CD4-positive, alpha-beta T cell treated with Interleukin-2 at 100 ng/mL for 4 hours (primary cell): ENCODE results near the gene ASIC2.

Experiments
- DNase-seq: peaks from one replicate; pipeline ENCODE4 v3.0.0-alpha.2; 2020; ENCODE audit warnings: low spot score

The ASIC2 gene

DNA sequence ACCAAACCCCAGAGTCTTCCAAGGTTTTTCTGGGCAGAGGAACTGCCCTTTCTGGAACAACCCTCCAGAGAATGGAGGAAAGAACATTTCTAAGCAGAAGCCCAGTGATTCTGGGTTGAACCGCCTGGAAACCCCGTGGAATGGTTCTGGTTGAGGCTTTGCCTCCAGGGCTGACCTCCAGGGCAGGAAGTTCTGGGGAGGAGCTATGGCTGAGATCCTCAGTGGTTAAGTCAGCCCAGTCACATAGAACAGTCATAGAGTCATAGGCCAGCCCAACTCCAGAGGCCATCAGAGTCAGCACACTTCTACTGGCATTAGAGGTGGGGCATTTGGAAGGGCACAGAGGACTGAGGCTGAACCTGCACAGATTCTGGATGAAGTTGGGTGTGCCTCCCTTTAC, 235.5 kb downstream of the ASIC2 start:
- no peak for DNase-seq

DNA sequence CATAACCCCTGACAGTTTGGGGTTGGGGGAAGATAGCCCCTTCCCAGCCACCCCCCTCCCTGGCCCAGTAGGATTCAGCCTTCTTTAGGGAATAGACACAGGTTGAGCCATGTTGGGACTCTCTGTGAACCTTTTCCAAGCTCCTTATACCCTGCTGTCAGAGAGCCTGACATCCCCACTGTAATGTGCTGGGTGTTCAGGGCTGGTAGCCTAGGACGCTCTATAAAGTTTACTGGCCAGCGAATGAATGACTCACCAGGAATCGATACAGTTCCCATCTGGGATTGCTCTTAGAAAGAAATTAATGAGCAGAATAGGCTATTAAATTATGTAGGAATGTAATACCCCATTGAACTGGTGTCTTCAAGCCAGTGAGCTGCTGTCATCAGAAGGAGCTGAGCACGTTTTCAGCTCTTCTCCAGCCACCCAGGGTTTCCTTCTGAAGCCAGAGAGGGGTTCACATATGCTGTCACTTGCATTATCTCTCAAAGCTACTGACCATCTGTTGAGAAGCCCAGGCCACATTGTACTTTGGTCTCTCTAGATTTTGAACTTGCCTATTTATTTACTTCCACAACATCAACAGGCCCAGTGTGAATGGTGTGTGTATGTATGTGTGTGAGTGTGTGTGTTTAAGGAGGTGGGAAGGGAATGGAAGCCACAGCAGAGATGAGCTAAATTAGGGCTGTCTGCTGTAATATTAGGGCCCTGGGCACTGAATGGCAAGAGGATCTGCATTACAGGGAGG, 236.5 kb downstream of the ASIC2 start:
- no peak for DNase-seq

DNA sequence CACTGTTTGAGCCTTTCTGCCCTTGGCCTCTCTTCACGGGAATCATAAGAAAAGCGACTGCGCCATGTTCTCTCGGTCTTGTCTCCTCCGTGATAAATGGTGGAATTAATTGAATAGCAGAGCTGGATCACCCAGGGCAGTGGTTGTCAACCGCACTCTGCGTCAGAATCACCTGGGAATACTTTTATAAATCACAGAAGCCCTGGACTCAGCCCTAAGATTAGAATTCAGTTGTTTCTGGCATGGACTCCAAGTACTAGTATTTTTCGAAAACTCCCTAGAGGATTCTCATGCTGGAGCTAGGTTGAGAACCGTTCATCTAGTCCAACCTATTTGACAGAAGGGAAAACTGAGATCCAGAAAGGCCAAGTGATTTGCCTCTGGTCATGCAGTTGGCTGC, 237.3 kb downstream of the ASIC2 start:
- DNase-seq: no peak

- no peak for DNase-seq
Measured at GRCh38 chr17:33055171-33055611, 237.9 kb downstream of the ASIC2 start.

- DNase-seq: no peak
Measured at GRCh38 chr17:33054412-33054811, 238.7 kb downstream of the ASIC2 start.

DNA sequence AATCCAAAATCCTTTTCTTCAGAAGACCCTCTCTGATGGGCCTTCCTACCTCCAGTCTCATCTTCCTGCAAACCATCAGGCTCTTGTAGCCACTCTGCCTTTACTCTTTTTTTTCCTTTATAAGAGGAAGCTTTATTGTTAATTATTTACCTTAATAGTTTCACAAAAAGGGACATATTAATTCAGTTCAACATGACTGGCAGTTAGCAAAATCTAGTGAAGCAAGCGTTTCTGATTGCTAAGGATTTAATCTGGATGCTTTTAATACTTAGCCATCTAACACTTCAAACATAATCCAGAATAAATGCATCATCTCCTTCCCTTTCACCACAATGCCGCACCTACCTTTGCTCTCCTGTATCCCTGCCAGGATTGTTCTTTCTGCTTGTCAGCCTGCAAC, 239.4 kb downstream of the ASIC2 start:
- DNase-seq: no peak

GRCh38 chr17:33052856-33053255, 240.2 kb downstream of the ASIC2 start:
- DNase-seq: no peak

DNA sequence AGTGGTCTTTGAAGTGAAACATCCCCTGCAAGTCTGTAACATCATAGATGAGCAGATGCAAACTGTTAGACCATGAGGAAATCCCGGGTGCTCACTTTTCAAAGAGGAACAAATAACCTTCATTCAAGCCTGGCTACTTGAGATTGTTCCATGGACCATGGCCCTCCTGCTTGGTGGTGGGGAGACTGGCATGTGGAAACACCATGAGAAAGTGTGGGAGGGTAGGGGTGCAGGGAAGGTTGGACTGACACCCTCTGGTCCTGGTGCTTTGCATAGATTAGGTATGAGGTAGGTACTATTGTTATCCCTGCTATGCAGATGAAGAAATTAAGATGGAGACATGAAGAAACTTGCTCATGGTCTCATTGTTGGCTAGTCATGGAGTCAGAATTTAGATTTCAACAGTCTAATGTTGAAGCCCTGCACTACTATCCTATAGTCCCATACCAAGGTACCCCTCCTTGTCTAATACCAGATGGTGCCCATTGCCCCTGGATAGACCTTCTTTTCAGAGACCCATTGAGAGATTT, 242.4 kb downstream of the ASIC2 start:
- DNase-seq: no peak

- peak; percentile 34 for DNase-seq
Measured at GRCh38 chr17:33049781-33050414, 243.2 kb downstream of the ASIC2 start.

DNA sequence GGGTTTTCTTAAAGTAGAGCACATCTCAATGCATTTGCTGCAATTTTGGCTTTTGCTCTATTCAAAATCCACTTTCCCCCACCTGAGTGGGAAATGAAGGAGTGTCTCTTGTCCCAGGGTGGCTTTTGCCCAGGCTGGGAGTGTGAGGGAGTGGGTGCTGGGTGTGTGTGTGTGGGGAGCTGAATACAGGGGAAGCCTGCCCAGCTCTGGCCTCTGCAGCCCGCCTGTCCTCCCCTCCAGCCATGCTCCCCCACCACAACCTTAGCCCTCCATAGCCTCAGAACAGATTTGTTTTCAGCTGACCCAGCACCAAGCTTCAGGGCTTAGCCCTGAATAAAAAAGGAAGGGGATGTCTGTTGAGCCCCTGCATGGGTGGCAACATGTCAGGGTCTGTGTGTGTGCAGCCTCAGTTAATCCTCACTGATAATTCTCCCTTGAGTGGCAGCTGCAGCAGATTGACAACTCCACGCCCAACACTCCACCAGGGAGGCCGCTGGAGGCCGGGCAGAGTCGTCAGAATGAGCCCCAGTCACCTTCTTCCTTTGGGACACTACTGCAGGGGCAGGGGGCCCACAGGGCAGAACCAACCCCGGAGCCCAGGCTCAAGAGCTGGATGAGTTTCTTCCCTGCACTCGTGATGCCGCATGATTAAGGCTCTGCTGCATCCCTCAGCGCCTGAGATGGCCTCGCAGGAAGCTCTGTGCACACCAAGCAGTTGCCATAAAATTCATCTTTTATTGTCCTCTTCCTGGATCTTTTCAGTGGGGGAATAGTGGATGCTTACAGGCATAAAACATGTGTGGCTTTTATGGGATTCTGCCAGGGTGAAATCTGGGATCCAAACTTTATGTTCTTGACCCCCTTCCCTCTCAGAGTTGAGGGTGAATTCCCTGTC, 246.5 kb downstream of the ASIC2 start:
- DNase-seq: no peak

DNA sequence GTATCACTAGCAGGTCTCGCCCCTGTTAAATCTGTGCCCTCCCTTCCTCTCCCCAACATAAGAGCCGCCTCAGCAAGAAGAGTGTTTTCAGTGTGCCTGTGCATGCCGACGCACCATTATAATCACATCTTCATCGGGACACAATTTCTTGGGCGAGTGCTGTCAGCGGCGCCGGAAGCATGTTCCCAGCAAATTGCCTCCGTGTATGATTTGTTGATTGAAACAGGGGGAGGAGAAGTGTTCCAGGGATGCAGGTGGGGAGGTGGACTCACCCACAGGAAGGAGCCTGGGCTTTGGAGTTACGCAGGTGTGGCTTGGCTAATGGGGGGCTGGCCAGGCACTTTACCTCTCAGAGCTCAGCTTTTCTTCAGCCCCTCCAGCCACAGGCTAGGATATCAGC, 247.9 kb downstream of the ASIC2 start:
- DNase-seq: no peak

DNA sequence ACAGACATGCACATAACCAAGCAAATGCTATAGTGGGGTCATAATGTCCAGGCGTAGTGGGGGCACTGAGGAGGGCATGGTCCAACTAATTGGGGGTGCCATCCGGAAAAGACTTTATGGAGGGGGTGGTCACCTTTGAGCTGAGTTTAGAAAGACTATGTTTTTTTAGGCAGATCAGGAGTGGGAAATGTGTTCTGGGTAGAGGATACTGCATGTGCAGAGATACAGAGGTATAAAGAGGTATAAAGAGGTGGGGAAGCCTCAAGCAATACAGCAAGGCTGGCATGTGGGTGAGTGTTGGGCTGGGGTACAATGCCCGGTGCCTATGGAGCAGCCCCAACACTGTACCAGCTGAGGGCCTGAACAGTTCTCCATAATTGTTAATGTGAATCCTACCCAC, 248.3 kb downstream of the ASIC2 start:
- no peak for DNase-seq

DNA sequence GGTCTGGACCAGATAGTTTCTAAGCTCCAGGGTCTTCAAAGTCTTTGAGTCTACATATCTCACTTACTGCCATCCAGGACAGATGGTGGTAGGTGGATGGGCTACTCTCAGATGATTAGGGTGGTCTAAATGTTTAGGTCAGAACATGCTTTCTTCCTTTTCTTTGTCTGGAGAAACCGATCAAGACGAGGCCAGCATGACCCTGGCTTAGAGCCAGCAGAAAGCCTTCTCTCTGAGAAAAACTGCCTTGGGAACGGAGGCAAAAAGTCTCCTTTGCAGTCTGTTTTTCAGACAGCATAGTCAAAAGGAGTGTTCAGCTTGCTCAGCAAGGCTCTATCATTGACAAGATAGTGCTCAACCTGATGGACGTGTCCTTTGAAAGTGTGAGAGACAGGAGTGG, 252.6 kb downstream of the ASIC2 start:
- no peak for DNase-seq

DNA sequence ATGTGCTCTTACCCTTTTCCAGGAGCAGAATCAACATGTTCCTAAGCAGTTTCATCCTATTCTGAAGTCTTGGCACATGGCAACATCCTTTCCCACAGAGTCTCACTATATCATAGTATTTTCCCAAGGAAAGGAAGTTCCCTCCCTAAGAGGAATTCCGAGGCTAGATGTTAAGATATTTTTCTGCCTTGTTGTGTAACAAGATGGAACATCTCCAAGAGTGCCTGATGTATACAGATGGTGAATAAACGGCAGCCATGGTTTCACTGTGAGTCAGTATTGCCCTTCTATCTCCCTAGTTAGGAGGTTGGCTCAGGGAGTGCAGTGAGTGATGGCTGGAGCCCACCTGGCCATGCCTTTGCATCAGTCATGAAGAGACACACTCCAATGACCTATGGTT, 253.2 kb downstream of the ASIC2 start:
- no peak for DNase-seq

- no peak for DNase-seq
Measured at GRCh38 chr17:33038740-33039139, 254.4 kb downstream of the ASIC2 start.

DNA sequence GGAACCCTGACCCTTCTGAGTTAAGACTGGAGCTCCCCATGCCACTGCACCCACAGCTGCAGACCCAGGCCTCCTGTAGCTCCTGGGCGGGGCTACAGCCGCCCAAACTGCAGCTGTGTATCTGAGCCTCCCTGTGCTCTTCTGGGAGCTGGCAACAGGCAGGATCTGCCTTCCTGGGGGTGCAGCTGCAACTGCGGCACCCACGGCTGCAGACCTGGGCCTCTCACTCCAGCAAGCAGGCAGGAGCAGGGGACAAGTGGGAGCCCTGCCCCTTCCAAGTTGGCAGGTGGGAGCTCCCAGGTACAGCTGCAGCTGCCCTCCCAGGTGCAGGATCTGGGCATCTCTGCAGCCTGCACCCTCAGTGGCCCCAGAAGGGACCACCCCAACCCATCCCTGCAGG, 259.9 kb downstream of the ASIC2 start:
- DNase-seq: no peak

DNA sequence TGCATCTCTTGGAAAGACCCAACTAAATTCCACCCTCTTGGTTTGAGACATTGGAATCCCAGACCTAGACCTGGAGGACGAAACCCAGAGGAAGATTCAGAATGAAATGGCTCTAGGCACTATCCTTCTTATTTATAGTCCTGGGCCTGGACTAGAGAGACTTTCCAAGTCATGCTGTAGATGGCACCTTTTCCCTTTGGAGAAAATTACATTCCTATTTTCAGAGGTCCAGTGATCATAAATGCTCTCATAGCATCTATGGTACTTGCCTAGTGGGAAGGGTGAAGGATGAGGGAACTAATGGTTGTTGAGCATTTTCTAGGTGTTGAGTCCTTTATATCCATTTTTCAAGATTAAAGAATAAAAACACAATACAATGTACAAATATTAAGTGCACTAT, 264.3 kb downstream of the ASIC2 start:
- no peak for DNase-seq

DNA sequence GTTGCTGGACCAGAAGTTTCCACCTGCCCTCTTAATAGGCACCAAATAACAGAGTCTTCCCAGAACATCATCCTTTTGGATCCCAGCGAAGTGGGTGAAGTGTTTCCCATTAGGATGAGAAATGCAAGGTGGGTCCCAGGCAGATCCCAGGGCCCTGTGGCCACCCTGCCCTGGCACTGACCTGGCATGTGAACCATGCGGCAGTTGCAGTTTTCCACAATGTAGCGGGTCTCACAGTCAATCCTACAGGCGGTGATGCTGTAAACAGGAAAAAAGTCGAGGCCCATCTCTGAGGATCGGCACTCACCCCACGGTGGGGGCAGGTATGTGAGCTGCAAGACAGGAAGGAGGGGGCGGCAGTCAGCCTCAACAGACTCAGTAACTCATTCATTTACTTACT, 265.0 kb downstream of the ASIC2 start:
- DNase-seq: no peak

DNA sequence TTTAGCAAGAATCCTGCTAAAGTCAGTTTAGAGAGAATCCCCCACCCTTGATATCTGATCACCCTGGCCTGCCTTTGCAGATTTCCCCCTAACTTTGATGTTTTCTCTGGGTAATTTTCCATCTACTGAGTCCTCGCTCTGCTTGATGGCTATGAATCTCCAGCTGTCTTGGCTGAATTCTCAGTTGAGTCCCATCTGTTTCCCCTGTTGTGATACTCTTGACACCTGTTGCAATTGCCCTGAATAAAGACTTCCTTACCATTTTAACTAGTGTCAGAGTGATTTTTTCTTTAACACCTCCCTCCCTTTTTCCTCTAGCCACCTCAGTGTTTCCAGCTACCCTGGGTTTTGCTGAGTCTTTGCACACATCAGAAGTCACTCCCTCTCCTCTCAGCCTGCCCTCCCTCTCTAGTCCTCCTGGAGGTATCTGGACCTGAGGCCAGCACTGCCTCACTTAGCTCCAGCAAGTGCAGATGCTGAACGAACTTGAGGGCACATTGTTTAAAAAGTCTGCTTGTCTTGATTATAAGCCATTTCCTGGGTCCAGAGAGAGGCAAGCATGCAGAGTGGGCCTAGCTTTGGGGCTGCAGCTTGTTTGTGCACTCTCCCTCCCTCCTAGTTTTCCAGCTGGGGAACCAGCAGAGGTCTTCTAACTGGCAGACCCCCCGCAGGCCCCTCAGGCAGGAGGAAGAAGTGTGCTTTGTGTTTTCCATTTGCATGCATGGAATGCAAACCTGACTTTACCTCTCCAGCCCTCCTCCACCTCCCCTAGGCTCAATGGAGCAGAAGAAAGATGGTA, 268.2 kb downstream of the ASIC2 start:
- no peak for DNase-seq

- no peak for DNase-seq
Measured at GRCh38 chr17:33023790-33024189, 269.3 kb downstream of the ASIC2 start.

DNA sequence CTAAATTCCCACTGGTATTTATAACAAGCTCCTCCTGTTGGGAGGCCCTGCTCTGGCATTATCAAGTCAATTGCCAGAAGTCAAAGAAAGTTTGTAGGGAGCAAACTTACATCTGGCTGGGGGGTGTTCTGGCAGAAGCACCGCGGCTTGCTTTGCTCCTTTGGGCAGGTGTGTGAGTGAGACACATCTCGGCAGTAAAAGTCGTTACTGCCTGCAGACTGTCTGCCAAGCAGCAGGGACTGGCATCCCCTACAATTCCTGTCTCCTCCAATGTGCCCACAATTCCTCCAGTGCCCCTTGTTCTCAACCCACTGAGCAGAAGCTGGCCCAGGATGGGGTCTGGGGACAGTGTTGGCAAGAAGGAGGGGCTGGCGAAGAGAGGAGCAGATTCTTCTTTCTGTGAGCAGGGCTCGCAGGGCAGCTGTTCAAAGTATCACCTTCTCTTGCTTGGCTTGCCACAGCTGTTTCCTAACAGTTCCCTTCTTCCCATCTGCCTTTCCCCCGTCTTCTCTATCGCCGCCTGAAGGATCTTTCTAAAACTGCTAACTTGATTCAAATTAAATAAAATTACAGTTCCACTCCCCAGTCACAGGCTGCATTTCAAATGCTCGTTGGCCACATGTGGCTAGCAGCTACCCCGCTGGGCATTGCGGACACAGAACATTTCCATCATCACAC, 271.2 kb downstream of the ASIC2 start:
- no peak for DNase-seq
